ENCODE data around the gene HYCC2. TPM values are rescaled to one million over a fixed set of nuclear protein-coding genes. Genes with fewer than 3 reads are reported as not detected.
"Not testable (repeated sequence)": the region's sequence is repeated elsewhere in the genome, so short reads cannot be mapped to it uniquely, and the experiment has no call there.

The HYCC2 gene
- total RNA-seq, 5 donors from 2014 or later (not counting 1 experiment from before 2014, with no cell fraction given): 29.5 to 44.6 (median 36.0) TPM

DNA sequence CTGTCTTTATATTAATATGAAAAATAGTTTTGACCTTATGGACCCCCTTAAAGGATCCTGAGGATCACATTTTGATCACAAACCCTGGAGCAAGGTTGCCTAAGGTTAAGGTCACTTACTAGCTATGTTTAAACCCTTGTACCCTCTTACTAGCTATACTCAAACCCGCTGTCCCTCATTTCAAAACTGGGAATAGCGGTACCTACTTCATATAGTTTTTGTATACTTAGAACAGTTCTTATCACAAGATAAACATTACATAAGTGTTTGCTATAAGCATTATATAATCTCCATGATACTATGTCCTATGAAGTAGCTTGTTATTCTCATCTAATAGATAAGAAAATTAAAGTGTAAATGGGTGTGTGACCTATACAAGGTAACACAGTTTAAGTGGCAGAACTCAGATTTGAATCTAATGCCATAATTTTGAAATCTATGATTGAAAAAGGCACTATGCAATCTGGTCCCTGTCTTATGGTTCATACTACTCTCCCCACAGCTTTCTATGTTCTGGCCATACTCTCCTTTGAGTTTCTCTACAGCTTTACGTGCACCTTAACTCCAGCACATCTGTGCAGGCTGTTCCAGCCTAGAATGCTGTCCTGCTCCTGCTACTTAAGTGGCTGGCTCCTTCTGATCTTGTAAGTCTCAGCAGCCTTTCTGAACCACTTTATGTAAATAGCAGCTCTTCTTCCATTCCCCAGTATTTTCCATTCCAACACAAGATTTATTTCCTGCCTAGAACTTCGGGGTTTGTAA, 30.4 kb downstream of the HYCC2 start:
- H3K27ac ChIP-seq (ENCODE audit: low read length): no peak overlapping the region
- ATAC-seq (replicated peaks in 1 of 4) (no peak), DNase-seq (no peak)
- H3K36me3 ChIP-seq (ENCODE audit: control insufficient read depth in 2 of 2, extremely low read depth in 1 of 2, insufficient read depth in 1 of 2, low read length in 1 of 2): peaks cover 0 to 9% of the 10 kb centered on the region in 2 donors
- no peaks in the 10 kb centered on the region for H3K4me1 ChIP-seq (ENCODE audit: control insufficient read depth in 1 of 2, extremely low read depth in 1 of 2, insufficient read depth in 2 of 2, low read length in 2 of 2)
- CTCF ChIA-PET: interaction anchor here in 1 of 2 donors (0.5 to 0.6 kb wide), 2 partner anchors 8 to 593 kb away, joined by 4 read pairs; no protein-coding TSS in a partner anchor
- no peaks in the 10 kb centered on the region for H3K9me3 Mint-ChIP-seq
- H3K9me3 ChIP-seq: no peaks in the 10 kb centered on the region
- H3K4me1 Mint-ChIP-seq: peaks cover 3 to 10% (median 3%) of the 10 kb centered on the region in 3 donors
- H3K4me3 ChIP-seq (ENCODE audit: control insufficient read depth in 1 of 2, extremely low read depth in 1 of 2, low read length in 1 of 2): no peak overlapping the region
- H3K27ac Mint-ChIP-seq: peak overlapping the region in 1 of 2 donors; percentile 8
- H3K27me3 Mint-ChIP-seq: no peaks in the 10 kb centered on the region
- no peak overlapping the region for H3K4me3 Mint-ChIP-seq
- peaks cover 32% of the 10 kb centered on the region for H3K36me3 Mint-ChIP-seq
- 92% methylated on average over 1 of the region's 4 CpGs for WGBS (ENCODE audit: insufficient coverage)
- POLR2A ChIA-PET: no interaction called here
- H3K27me3 ChIP-seq (replicated peaks in 1 of 2; ENCODE audit: control insufficient read depth in 2 of 2, extremely low read depth in 1 of 2, insufficient read depth in 2 of 2, low read length in 1 of 2): no peaks in the 10 kb centered on the region

DNA sequence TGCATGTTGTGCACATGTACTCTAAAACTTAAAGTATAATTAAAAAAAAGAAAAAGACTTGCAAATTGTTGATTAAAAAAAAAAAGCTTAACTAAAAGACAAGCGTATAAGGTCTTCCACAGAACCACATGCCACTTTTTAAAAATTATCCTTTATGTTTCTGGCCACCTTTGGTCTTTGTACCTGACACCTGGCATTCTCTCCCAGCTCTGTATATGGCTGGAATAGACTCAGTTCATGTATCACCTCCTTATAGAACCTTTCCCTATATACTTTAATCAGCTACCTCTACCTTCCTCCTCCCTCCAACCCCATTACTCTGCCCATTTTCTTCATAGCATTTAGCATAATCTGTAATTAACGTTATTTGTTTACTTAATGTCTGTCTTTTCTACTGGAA, 32.6 kb downstream of the HYCC2 start:
- no peak overlapping the region for H3K27ac Mint-ChIP-seq
- WGBS (ENCODE audit: insufficient coverage): 83% methylated on average over 1 of the region's 2 CpGs
- no peaks in the 10 kb centered on the region for H3K9me3 ChIP-seq
- peaks cover 0 to 2% (median 0%) of the 10 kb centered on the region in 3 donors for H3K9me3 Mint-ChIP-seq
- H3K4me3 ChIP-seq (ENCODE audit: control insufficient read depth in 1 of 2, extremely low read depth in 1 of 2, low read length in 1 of 2): no peak overlapping the region
- H3K27me3 ChIP-seq (replicated peaks in 1 of 2; ENCODE audit: control insufficient read depth in 2 of 2, extremely low read depth in 1 of 2, insufficient read depth in 2 of 2, low read length in 1 of 2): no peaks in the 10 kb centered on the region
- DNase-seq (no peak), ATAC-seq (replicated peaks in 1 of 4) (no peak)
- no peaks in the 10 kb centered on the region for H3K27me3 Mint-ChIP-seq
- no peak overlapping the region for H3K4me3 Mint-ChIP-seq
- POLR2A ChIA-PET: interaction anchor here (0.6 to 1.1 kb wide), 2 partner anchors 22 to 172 kb away, joined by 5 read pairs; no protein-coding TSS in a partner anchor
- H3K36me3 Mint-ChIP-seq: peaks cover 40% of the 10 kb centered on the region
- no peaks in the 10 kb centered on the region for H3K4me1 ChIP-seq (ENCODE audit: control insufficient read depth in 1 of 2, extremely low read depth in 1 of 2, insufficient read depth in 2 of 2, low read length in 2 of 2)
- peaks cover 0 to 8% (median 1%) of the 10 kb centered on the region in 3 donors for H3K4me1 Mint-ChIP-seq
- H3K27ac ChIP-seq (ENCODE audit: low read length): no peak overlapping the region
- peaks cover 0 to 5% of the 10 kb centered on the region in 2 donors for H3K36me3 ChIP-seq (ENCODE audit: control insufficient read depth in 2 of 2, extremely low read depth in 1 of 2, insufficient read depth in 1 of 2, low read length in 1 of 2)
- CTCF ChIA-PET: no interaction called here

DNA sequence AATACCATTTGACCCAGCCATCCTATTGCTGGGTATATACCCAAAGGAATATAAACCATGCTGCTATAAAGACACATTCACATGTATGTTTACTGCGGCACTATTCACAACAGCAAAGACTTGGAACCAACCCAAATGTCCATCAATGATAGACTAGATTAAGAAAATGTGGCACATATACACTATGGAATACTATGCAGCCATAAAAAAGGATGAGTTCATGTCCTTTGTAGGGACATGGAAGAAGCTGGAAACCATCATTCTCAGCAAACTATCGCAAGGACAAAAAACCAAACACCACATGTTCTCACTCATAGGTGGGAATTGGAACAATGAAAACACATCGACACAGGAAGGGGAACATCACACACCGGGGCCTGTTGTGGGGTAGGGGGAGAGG, 33.1 kb downstream of the HYCC2 start:
- no CpG with 5 or more reads among the region's 4 CpGs for WGBS (ENCODE audit: insufficient coverage)
- H3K4me3 Mint-ChIP-seq; H3K27me3 ChIP-seq (replicated peaks in 1 of 2; ENCODE audit: control insufficient read depth in 2 of 2, extremely low read depth in 1 of 2, insufficient read depth in 2 of 2, low read length in 1 of 2); H3K4me1 ChIP-seq (ENCODE audit: control insufficient read depth in 1 of 2, extremely low read depth in 1 of 2, insufficient read depth in 2 of 2, low read length in 2 of 2); H3K9me3 ChIP-seq; CTCF ChIA-PET; DNase-seq; H3K4me1 Mint-ChIP-seq; H3K36me3 ChIP-seq (ENCODE audit: control insufficient read depth in 2 of 2, extremely low read depth in 1 of 2, insufficient read depth in 1 of 2, low read length in 1 of 2); H3K9me3 Mint-ChIP-seq; H3K27ac ChIP-seq (ENCODE audit: low read length); H3K27ac Mint-ChIP-seq; H3K4me3 ChIP-seq (ENCODE audit: control insufficient read depth in 1 of 2, extremely low read depth in 1 of 2, low read length in 1 of 2); ATAC-seq (replicated peaks in 1 of 4); H3K27me3 Mint-ChIP-seq: not testable (repeated sequence)
- H3K36me3 Mint-ChIP-seq: peaks cover 40% of the 10 kb centered on the region
- POLR2A ChIA-PET: interaction anchor here in 1 of 2 donors (1.1 kb wide), 1 partner anchor 22 kb away, joined by 5 read pairs; no protein-coding TSS in a partner anchor

DNA sequence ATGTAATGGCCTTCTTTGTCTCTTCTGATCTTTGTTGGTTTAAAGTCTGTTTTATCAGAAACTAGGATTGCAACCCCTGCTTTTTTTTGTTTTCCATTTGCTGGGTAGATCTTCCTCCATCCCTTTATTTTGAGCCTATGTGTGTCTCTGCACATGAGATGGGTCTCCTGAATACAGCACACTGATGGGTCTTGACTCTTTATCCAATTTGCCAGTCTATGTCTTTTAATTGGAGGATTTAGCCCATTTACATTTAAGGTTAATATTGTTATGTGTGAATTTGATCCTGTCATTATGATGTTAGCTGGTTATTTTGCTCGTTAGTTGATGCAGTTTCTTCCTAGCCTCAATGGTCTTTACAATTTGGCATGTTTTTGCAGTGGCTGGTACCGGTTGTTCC, 37.1 kb downstream of the HYCC2 start:
- H3K4me1 ChIP-seq (ENCODE audit: control insufficient read depth in 1 of 2, extremely low read depth in 1 of 2, insufficient read depth in 2 of 2, low read length in 2 of 2); H3K36me3 ChIP-seq (ENCODE audit: control insufficient read depth in 2 of 2, extremely low read depth in 1 of 2, insufficient read depth in 1 of 2, low read length in 1 of 2); H3K4me3 Mint-ChIP-seq; H3K9me3 Mint-ChIP-seq; H3K27me3 ChIP-seq (replicated peaks in 1 of 2; ENCODE audit: control insufficient read depth in 2 of 2, extremely low read depth in 1 of 2, insufficient read depth in 2 of 2, low read length in 1 of 2); H3K4me3 ChIP-seq (ENCODE audit: control insufficient read depth in 1 of 2, extremely low read depth in 1 of 2, low read length in 1 of 2); ATAC-seq (replicated peaks in 1 of 4); H3K27ac Mint-ChIP-seq; DNase-seq; H3K4me1 Mint-ChIP-seq; H3K27me3 Mint-ChIP-seq; H3K27ac ChIP-seq (ENCODE audit: low read length); CTCF ChIA-PET; H3K9me3 ChIP-seq: not testable (repeated sequence)
- POLR2A ChIA-PET: interaction anchor here in 1 of 2 donors (0.6 kb wide), 1 partner anchor 67 kb away, joined by 3 read pairs; no protein-coding TSS in a partner anchor
- peaks cover 36% of the 10 kb centered on the region for H3K36me3 Mint-ChIP-seq
- WGBS (ENCODE audit: insufficient coverage): no CpG with 5 or more reads among the region's 2 CpGs

DNA sequence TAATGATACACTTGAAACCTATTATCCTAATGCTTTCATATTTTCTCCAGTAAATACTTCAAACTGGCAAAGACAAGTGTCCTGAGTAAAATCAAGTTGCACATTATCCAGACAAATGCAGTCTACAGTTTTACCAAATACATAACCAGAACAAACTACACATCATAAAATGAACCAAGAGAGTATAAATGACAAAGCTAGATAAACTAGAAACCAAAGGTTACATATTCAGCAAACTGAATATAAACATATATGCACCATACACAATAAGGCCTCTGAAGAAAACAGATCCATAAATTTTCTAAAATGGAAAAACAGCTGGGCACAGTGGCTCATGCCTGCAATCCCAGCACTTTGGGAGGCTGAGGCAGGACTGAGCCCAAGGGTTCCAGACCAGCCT, 47.0 kb downstream of the HYCC2 start:
- no peak overlapping the region for H3K4me3 Mint-ChIP-seq
- Histone ChIP-seq H3K27me3 (replicated peaks in 1 of 2; ENCODE audit: control insufficient read depth in 2 of 2, extremely low read depth in 1 of 2, insufficient read depth in 2 of 2, low read length in 1 of 2) (no peaks in the 10 kb centered on the region), H3K4me1 (ENCODE audit: control insufficient read depth in 1 of 2, extremely low read depth in 1 of 2, insufficient read depth in 2 of 2, low read length in 2 of 2) (no peaks in the 10 kb centered on the region), H3K27ac (ENCODE audit: low read length) (no peak overlapping the region), H3K4me3 (ENCODE audit: control insufficient read depth in 1 of 2, extremely low read depth in 1 of 2, low read length in 1 of 2) (no peak overlapping the region), H3K9me3 (no peaks in the 10 kb centered on the region), H3K36me3 (ENCODE audit: control insufficient read depth in 2 of 2, extremely low read depth in 1 of 2, insufficient read depth in 1 of 2, low read length in 1 of 2) (peaks cover 3 to 14% of the 10 kb centered on the region in 2 donors)
- no peaks in the 10 kb centered on the region for H3K27me3 Mint-ChIP-seq
- H3K4me1 Mint-ChIP-seq: peaks cover 38 to 47% (median 40%) of the 10 kb centered on the region in 3 donors
- ChIA-PET POLR2A (no interaction called here), CTCF (no interaction called here)
- no peak overlapping the region for H3K27ac Mint-ChIP-seq
- no peak for DNase-seq
- peaks cover 55% of the 10 kb centered on the region for H3K36me3 Mint-ChIP-seq
- no peak for ATAC-seq (replicated peaks in 1 of 4)
- H3K9me3 Mint-ChIP-seq: no peaks in the 10 kb centered on the region

DNA sequence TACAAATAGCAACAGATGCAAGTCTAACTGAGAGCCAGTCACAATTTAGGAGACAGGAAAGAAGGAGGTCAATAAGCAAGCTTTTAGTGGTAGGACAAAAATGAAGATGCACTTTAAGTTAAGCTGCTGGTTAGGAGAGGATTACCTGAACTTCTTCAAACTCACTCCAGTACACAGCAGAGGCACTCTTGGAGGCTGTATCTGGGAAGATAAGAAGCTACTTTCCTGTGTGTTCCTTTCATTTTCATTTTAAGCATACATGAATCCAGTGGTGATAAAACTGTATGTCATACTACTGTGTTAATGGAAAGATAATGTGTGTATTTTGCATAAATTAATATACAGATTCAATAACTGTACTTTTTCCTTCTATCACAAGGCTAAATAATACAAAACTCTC, 49.6 kb downstream of the HYCC2 start:
- Histone ChIP-seq H3K4me3 (ENCODE audit: control insufficient read depth in 1 of 2, extremely low read depth in 1 of 2, low read length in 1 of 2) (no peak overlapping the region), H3K27ac (ENCODE audit: low read length) (no peak overlapping the region), H3K4me1 (ENCODE audit: control insufficient read depth in 1 of 2, extremely low read depth in 1 of 2, insufficient read depth in 2 of 2, low read length in 2 of 2) (no peaks in the 10 kb centered on the region), H3K9me3 (no peaks in the 10 kb centered on the region), H3K27me3 (replicated peaks in 1 of 2; ENCODE audit: control insufficient read depth in 2 of 2, extremely low read depth in 1 of 2, insufficient read depth in 2 of 2, low read length in 1 of 2) (no peaks in the 10 kb centered on the region), H3K36me3 (ENCODE audit: control insufficient read depth in 2 of 2, extremely low read depth in 1 of 2, insufficient read depth in 1 of 2, low read length in 1 of 2) (peaks cover 3 to 21% of the 10 kb centered on the region in 2 donors)
- no peak for DNase-seq
- Mint-ChIP-seq H3K27ac (peak overlapping the region; percentile 24 to 53), H3K9me3 (no peaks in the 10 kb centered on the region), H3K27me3 (no peaks in the 10 kb centered on the region), H3K4me3 (no peak overlapping the region), H3K4me1 (peaks cover 23 to 28% (median 26%) of the 10 kb centered on the region in 3 donors), H3K36me3 (peaks cover 48% of the 10 kb centered on the region)
- no peak for ATAC-seq (replicated peaks in 1 of 4)
- POLR2A ChIA-PET: no interaction called here
- CTCF ChIA-PET: interaction anchor here in 1 of 2 donors (1.2 kb wide), 1 partner anchor 47 kb away, joined by 5 read pairs; no protein-coding TSS in a partner anchor

Measured in T-cell (primary cell).